ENCODE data around the gene E2F7.

GRCh38 chr12:77104792-77105191, 39.4 kb upstream of the E2F7 start:
- TF ChIP-seq FOXM1 (IDR thresholded peaks at IDR 0.05; ENCODE audit: borderline replicate concordance, low read depth) (no peak), YY1 (IDR thresholded peaks at IDR 0.05; ENCODE audit: low read depth) (no peak), CEBPB (IDR thresholded peaks at IDR 0.05) (no peak), MAX (IDR thresholded peaks at IDR 0.05) (no peak), NFIC (IDR thresholded peaks at IDR 0.05) (no peak), REST (IDR thresholded peaks at IDR 0.05; ENCODE audit: low read depth) (no peak), RAD21 (IDR thresholded peaks at IDR 0.05; ENCODE audit: low read depth) (no peak), EP300 (IDR thresholded peaks at IDR 0.05; ENCODE audit: borderline replicate concordance) (no peak)

All from Ishikawa (cell line).